HEK293 (cell line): Measurements from ENCODE around the gene LOXL1.

Experiments
- BCL11B ChIP-seq: fragments of 450-650 bp; formaldehyde crosslinking; IDR thresholded peaks from 2 replicates; pipeline ENCODE4 v1.5.1; 2016; ENCODE audit warnings: low read depth, missing biosample characterization, missing genetic modification characterization
- GLIS1 ChIP-seq: fragments of 450-650 bp; formaldehyde crosslinking; IDR thresholded peaks from 2 replicates; pipeline ENCODE4 v1.5.1; 2016; ENCODE audit warnings: missing biosample characterization, missing genetic modification characterization
- GLIS2 ChIP-seq: fragments of 450-650 bp; formaldehyde crosslinking; IDR thresholded peaks from 2 replicates; pipeline ENCODE4 v1.5.1; 2016; ENCODE audit warnings: missing biosample characterization, missing genetic modification characterization
- HOXA7 ChIP-seq: sonication (generic); formaldehyde crosslinking; IDR thresholded peaks from 2 replicates; pipeline ENCODE4 v1.8.1; 2022; ENCODE audit warnings: missing genetic modification reagents, borderline replicate concordance
- IKZF3 ChIP-seq: fragments of 450-650 bp; IDR thresholded peaks from 2 replicates; pipeline ENCODE4 v1.5.0; 2018; ENCODE audit warnings: missing biosample characterization, mild to moderate bottlenecking, missing genetic modification characterization, moderate library complexity
- REPIN1 ChIP-seq: fragments of 450-650 bp; formaldehyde crosslinking; IDR thresholded peaks from 2 replicates; pipeline ENCODE4 v1.5.1; 2017; ENCODE audit warnings: missing biosample characterization, missing genetic modification characterization, low read depth
- SP7 ChIP-seq: fragments of 450-650 bp; formaldehyde crosslinking; IDR thresholded peaks from 2 replicates; pipeline ENCODE4 v1.5.1; 2016; ENCODE audit warnings: missing biosample characterization, missing genetic modification characterization
- TRIM28 ChIP-seq: IDR thresholded peaks from 2 replicates; pipeline ENCODE4 v1.6.1; 2011; ENCODE audit warnings: low read length, control low read depth, borderline replicate concordance
- ZBTB17 ChIP-seq: fragments of 450-650 bp; formaldehyde crosslinking; IDR thresholded peaks from 2 replicates; pipeline ENCODE4 v1.5.1; 2016; ENCODE audit warnings: missing biosample characterization, missing genetic modification characterization
- ZFP37 ChIP-seq: fragments of 450-650 bp; formaldehyde crosslinking; IDR thresholded peaks from 2 replicates; pipeline ENCODE4 v1.5.1; 2016; ENCODE audit warnings: missing biosample characterization, missing genetic modification characterization
- ZFP41 ChIP-seq: fragments of 450-650 bp; formaldehyde crosslinking; IDR thresholded peaks from 2 replicates; pipeline ENCODE4 v1.5.1; 2016; ENCODE audit warnings: missing biosample characterization, missing genetic modification characterization, borderline replicate concordance
- ZIC2 ChIP-seq: fragments of 450-650 bp; formaldehyde crosslinking; IDR thresholded peaks from 2 replicates; pipeline ENCODE4 v1.5.1; 2016; ENCODE audit warnings: missing biosample characterization, missing genetic modification characterization
- ZNF140 ChIP-seq: fragments of 450-650 bp; formaldehyde crosslinking; IDR thresholded peaks from 2 replicates; pipeline ENCODE4 v1.5.1; 2016; ENCODE audit warnings: missing biosample characterization, missing genetic modification characterization
- ZNF169 ChIP-seq: fragments of 450-650 bp; formaldehyde crosslinking; IDR thresholded peaks from 2 replicates; pipeline ENCODE4 v1.5.1; 2016; ENCODE audit warnings: missing biosample characterization, missing genetic modification characterization
- ZNF175 ChIP-seq: fragments of 450-650 bp; formaldehyde crosslinking; IDR thresholded peaks from 2 replicates; pipeline ENCODE4 v1.5.1; 2016; ENCODE audit warnings: missing biosample characterization, missing genetic modification characterization
- ZNF335 ChIP-seq: fragments of 450-650 bp; formaldehyde crosslinking; conservative IDR thresholded peaks from 2 replicates; pipeline ENCODE4 v1.5.1; 2016; ENCODE audit warnings: missing biosample characterization, missing genetic modification characterization
- ZNF341 ChIP-seq: fragments of 450-650 bp; formaldehyde crosslinking; IDR thresholded peaks from 2 replicates; pipeline ENCODE4; 2016; ENCODE audit warnings: low read depth, missing biosample characterization, missing genetic modification characterization
- ZNF366 ChIP-seq: fragments of 450-650 bp; formaldehyde crosslinking; conservative IDR thresholded peaks from 2 replicates; pipeline ENCODE4 v1.5.1; 2016; ENCODE audit warnings: missing biosample characterization, missing genetic modification characterization
- ZNF488 ChIP-seq: fragments of 450-650 bp; formaldehyde crosslinking; IDR thresholded peaks from 2 replicates; pipeline ENCODE4 v1.5.1; 2016; ENCODE audit warnings: missing biosample characterization, missing genetic modification characterization
- ZNF596 ChIP-seq: fragments of 450-650 bp; IDR thresholded peaks from 2 replicates; pipeline ENCODE4 v1.5.0; 2018; ENCODE audit warnings: missing biosample characterization, mild to moderate bottlenecking, missing genetic modification characterization, moderate library complexity
- ZNF600 ChIP-seq: fragments of 450-650 bp; formaldehyde crosslinking; IDR thresholded peaks from 2 replicates; pipeline ENCODE4 v1.5.1; 2016; ENCODE audit warnings: missing biosample characterization, missing genetic modification characterization
- ZNF629 ChIP-seq: fragments of 450-650 bp; formaldehyde crosslinking; IDR thresholded peaks from 2 replicates; pipeline ENCODE4 v1.5.1; 2017; ENCODE audit warnings: missing biosample characterization, missing genetic modification characterization
- ZNF660 ChIP-seq: fragments of 450-650 bp; IDR thresholded peaks from 2 replicates; pipeline ENCODE4 v1.5.1; 2018; ENCODE audit warnings: missing biosample characterization, mild to moderate bottlenecking, missing genetic modification characterization
- ZNF692 ChIP-seq: fragments of 450-650 bp; formaldehyde crosslinking; IDR thresholded peaks from 2 replicates; pipeline ENCODE4 v1.5.1; 2016; ENCODE audit warnings: missing biosample characterization, missing genetic modification characterization
- ZNF707 ChIP-seq: fragments of 450-650 bp; formaldehyde crosslinking; IDR thresholded peaks from 2 replicates; pipeline ENCODE4 v1.5.1; 2016; ENCODE audit warnings: missing biosample characterization, missing genetic modification characterization
- ZNF76 ChIP-seq: fragments of 450-650 bp; formaldehyde crosslinking; IDR thresholded peaks from 2 replicates; pipeline ENCODE4; 2016; ENCODE audit warnings: low read depth, missing biosample characterization, missing genetic modification characterization, borderline replicate concordance
- ZSCAN4 ChIP-seq: fragments of 450-650 bp; formaldehyde crosslinking; IDR thresholded peaks from 2 replicates; pipeline ENCODE4 v1.5.1; 2017; ENCODE audit warnings: missing biosample characterization, missing genetic modification characterization
- TF ChIP-seq, protein P1 (sequence below): fragments of 450-650 bp; formaldehyde crosslinking; IDR thresholded peaks from 2 replicates; pipeline ENCODE4; 2016; ENCODE audit warnings: missing biosample characterization, missing genetic modification characterization
- TF ChIP-seq, protein P2 (sequence below): fragments of 450-650 bp; IDR thresholded peaks from 2 replicates; pipeline ENCODE4 v1.5.1; 2018; ENCODE audit warnings: missing biosample characterization, mild to moderate bottlenecking, missing genetic modification characterization

LOXL1 gene

GRCh38 chr15:73950831-73951561, 24.7 kb downstream of the LOXL1 start (continued):
- TF ChIP-seq ZNF76 (tag by site-specific recombination) = 0 out of 2 replicates have a peak, but pooled peaks have one; percentile 10
- TF ChIP-seq, protein P1, sequence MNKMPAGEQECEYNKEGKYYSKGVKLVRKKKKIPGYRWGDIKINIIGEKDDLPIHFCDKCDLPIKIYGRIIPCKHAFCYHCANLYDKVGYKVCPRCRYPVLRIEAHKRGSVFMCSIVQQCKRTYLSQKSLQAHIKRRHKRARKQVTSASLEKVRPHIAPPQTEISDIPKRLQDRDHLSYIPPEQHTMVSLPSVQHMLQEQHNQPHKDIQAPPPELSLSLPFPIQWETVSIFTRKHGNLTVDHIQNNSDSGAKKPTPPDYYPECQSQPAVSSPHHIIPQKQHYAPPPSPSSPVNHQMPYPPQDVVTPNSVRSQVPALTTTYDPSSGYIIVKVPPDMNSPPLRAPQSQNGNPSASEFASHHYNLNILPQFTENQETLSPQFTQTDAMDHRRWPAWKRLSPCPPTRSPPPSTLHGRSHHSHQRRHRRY = no peak
- TF ChIP-seq ZNF169 (tag by site-specific recombination) = no peak
- TF ChIP-seq TRIM28 = 0 out of 2 replicates have a peak, but pooled peaks have one; percentile 25
- TF ChIP-seq ZNF660 = peak; percentile 73
- peak; percentile 59; the same call in 1 of the 2 replicates for TF ChIP-seq ZNF600
- no peak for TF ChIP-seq HOXA7 (CRISPR knock-in tag)
- TF ChIP-seq REPIN1 (tag by site-specific recombination) = no peak
- TF ChIP-seq ZNF629 (tag by site-specific recombination) = 0 out of 2 replicates have a peak, but pooled peaks have one; percentile 38
- peak; percentile 89 for TF ChIP-seq ZNF335 (tag by site-specific recombination)
- TF ChIP-seq ZFP41 (tag by site-specific recombination) = no peak
- peak; percentile 86 for TF ChIP-seq ZIC2
- TF ChIP-seq GLIS2 (tag by site-specific recombination) = peak; percentile 65
- TF ChIP-seq ZNF596 (tag by site-specific recombination) = no peak
- no peak for TF ChIP-seq ZFP37 (tag by site-specific recombination)
- TF ChIP-seq GLIS1 = peak; percentile 92
- peak; percentile 72; the same call in 1 of the 2 replicates for TF ChIP-seq IKZF3 (tag by site-specific recombination)
- no peak for TF ChIP-seq ZNF366 (tag by site-specific recombination)
- peak; percentile 81; the same call in 1 of the 2 replicates for TF ChIP-seq ZBTB17 (tag by site-specific recombination)
- TF ChIP-seq BCL11B (tag by site-specific recombination) = no peak
- TF ChIP-seq ZNF341 (tag by site-specific recombination) = peak; percentile 90
- TF ChIP-seq SP7 (tag by site-specific recombination) = peak; percentile 20; the same call in 1 of the 2 replicates
- no peak for TF ChIP-seq ZNF175 (tag by site-specific recombination)
- TF ChIP-seq ZSCAN4 (tag by site-specific recombination) = no peak
- no peak for TF ChIP-seq ZNF488 (tag by site-specific recombination)
- 0 out of 2 replicates have a peak, but pooled peaks have one; percentile 35 for TF ChIP-seq ZNF692
- TF ChIP-seq, protein P2, sequence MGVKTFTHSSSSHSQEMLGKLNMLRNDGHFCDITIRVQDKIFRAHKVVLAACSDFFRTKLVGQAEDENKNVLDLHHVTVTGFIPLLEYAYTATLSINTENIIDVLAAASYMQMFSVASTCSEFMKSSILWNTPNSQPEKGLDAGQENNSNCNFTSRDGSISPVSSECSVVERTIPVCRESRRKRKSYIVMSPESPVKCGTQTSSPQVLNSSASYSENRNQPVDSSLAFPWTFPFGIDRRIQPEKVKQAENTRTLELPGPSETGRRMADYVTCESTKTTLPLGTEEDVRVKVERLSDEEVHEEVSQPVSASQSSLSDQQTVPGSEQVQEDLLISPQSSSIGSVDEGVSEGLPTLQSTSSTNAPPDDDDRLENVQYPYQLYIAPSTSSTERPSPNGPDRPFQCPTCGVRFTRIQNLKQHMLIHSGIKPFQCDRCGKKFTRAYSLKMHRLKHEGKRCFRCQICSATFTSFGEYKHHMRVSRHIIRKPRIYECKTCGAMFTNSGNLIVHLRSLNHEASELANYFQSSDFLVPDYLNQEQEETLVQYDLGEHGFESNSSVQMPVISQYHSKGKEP (tag by site-specific recombination) = no peak
- TF ChIP-seq ZNF707 = no peak
- no peak for TF ChIP-seq ZNF140 (tag by site-specific recombination)
- TF ChIP-seq, all 188 proteins: peak for 25
